NCI-H128 (cell line): Measurements from ENCODE around the gene MAP4K4.

Experiments
- DNase-seq: peaks from one replicate; lab custom pipeline; 2025; ENCODE audit not compliant: unreplicated experiment; lab: John Stamatoyannopoulos, UW

The MAP4K4 gene

DNA sequence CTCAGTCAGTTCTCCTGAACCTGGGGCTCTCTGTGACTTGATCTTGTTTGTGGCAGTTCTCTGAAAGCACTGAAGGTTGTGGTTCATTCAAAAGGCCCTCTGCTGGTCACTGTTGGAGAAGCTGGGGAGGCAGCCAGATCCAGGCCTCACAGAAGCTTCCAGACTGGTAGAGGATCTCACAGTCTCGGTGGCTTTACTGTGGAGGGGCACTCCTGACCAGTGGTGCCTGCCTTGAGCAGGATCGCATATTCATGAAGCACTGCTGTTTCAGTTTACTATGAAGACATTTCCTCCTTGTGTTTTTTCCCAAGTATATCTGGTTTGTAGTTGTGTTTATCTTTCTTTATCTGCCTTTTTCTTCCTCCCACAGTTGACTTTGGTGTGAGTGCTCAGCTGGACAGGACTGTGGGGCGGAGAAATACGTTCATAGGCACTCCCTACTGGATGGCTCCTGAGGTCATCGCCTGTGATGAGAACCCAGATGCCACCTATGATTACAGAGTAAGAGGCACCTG, 133.9 kb downstream of the MAP4K4 start:
- DNase-seq = no peak

GRCh38 chr2:101832114-101832513, 134.6 kb downstream of the MAP4K4 start:
- no peak for DNase-seq

- DNase-seq = no peak
Measured at GRCh38 chr2:101833890-101834523, 136.5 kb downstream of the MAP4K4 start.

DNA sequence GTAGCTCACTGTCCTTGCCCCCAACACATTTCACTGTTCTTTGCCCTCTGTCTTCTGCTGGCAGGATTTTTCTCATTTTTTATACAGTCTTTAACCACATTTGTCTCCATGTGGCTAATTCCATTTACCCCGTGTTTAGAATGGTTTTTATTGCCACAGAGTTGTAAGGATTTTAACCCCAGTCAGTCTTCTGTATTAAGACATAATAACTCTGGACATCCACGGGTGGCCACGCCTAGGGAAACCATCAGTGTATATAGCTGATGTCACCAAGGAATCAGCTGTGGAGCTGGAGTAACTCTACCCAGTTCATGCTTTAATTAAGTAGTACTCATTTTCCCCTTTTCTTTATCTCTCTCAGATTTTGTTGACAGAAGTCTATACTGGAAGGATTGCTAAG, 139.8 kb downstream of the MAP4K4 start:
- DNase-seq = no peak

- no peak for DNase-seq
Measured at GRCh38 chr2:101841679-101842327, 144.3 kb downstream of the MAP4K4 start.

DNA sequence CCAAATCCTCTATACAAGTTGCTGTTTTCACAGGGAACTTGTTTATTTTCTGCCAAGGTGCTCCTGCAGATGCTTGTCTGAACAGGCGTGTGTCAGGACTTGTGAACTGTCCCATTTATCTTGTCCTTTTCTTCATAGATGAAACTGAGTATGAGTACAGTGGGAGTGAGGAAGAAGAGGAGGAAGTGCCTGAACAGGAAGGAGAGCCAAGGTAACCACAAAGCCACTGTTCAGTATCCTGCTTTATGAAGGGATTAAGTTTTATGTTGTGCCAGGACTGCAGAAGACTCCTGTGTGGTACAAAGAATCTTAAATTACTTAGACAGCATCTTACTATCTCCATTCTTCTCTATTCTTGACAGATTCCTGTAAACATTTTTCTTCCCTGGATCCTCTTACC, 145.0 kb downstream of the MAP4K4 start:
- DNase-seq = no peak

GRCh38 chr2:101843048-101843447, 145.5 kb downstream of the MAP4K4 start:
- DNase-seq = no peak

- DNase-seq = no peak
Measured at GRCh38 chr2:101843471-101843870, 146.0 kb downstream of the MAP4K4 start.

DNA sequence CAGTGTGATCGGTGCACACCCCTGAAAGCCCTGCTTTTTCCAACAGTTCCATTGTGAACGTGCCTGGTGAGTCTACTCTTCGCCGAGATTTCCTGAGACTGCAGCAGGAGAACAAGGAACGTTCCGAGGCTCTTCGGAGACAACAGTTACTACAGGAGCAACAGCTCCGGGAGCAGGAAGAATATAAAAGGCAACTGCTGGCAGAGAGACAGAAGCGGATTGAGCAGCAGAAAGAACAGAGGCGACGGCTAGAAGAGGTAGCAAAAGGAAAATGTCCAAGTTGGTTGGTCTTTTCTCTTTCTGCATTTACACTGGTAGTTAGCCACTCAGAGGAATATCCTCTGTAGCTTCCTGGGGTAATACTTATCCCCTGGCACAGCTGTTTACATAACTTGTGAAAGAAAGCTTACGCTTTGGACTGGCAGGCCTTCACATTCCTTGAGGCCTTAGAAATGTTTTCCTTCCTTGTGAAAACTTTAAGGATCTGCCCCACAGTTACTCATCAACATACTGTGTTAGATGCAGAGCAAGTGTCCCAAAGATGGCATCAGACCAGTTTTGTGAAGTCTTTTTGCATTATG, 146.6 kb downstream of the MAP4K4 start:
- DNase-seq = no peak

- no peak for DNase-seq
Measured at GRCh38 chr2:101846973-101847372, 149.5 kb downstream of the MAP4K4 start.

DNA sequence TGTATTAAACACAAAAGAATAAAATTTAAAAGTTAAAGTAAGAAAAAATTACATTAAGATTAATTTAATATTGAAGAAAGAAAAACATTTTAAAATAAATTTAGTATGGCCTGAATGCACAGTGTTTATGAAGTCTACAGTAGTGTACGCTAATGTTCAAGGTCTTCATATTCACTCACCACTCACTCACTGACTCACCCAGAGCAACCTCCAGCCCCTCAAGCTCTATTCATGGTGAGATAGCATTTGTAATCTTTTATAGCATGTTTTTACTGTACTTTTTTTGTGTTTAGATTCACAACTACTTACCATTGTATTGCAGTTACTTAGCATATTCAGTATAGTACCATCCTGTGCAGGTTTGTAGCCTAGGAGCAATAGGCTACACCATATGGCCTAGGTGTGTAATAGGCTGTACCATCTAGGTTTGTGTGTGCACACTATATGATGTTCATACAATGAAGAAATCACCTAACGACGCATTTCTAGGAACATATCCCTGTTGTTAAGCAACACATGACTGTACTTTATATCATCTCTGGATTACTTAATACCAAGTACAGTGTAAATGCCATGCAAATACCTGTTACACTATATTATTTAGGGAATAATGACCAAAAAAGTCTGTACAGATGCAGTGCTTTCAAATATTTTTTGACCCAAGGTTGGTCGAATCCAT, 150.3 kb downstream of the MAP4K4 start:
- no peak for DNase-seq

DNA sequence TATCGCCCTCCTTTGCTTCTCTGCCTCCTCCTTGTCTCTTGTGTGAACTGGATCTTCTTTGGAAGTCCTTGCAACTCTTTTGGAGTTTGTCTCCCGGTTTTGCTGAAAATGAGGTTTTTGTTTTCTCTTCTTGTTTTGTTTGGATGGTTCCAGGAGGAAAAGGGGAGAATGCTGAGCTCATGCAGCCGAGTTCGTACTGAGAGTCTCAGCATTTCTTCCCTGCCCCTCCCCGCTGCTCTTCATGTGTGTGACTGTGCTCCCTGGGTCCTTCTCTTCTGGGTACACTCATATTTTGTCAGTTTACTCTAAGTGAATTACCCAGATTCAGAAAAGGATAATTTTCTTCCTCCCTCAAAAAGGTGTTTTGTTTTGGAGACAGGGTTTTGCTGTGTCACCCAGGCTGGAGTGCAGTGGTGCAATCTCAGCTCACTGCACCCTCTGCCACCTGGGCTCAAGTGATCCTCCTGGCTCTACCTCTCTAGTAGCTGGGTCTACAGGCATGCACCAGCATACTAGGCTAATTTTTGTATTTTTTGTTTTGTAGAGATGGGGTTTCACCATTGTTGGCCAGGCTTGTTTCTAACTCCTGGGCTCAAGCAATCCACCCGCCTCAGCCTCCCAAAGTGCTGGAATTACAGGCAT, 151.4 kb downstream of the MAP4K4 start:
- DNase-seq = no peak

DNA sequence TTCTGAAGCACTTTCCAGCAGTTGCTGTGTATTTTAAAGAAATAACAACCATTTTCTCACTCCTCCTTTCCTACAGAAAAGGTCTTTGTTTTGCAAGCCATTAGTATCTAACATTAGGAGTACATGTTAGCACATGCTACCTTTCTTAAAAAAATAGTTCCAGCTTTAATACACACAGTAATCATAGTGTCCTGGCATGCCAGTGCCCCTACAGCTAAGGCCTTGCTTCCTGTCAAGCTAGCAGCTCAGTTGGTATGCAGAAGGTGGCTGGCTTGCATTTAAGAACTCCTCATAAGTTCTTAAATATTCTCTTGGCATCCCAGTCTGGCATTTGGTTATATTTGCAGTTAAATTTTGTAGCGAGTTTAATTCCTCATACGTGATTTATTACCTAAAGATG, 152.9 kb downstream of the MAP4K4 start:
- DNase-seq = no peak

GRCh38 chr2:101850991-101851390, 153.5 kb downstream of the MAP4K4 start:
- no peak for DNase-seq

- no peak for DNase-seq
Measured at GRCh38 chr2:101852824-101853223, 155.3 kb downstream of the MAP4K4 start.

DNA sequence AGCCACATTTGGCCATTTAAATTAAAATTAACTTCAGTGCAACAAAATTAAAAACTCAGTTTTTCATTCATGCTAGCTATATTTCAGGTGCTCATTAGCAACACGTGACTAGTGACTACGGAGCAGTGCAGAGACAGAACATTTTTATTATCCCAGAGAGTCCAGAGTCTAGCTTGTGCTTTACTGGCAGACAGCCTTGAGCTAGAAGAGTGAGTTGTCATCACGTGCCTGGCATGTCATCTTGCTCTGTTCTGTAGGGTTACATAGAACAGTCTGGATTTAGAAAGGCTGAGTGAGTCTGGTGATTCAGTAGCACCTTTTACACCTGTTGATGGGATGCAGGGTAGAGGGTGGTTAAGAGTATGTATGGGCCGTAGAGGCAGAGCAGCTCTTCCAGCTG, 157.4 kb downstream of the MAP4K4 start:
- DNase-seq = no peak

GRCh38 chr2:101855776-101856175, 158.3 kb downstream of the MAP4K4 start:
- DNase-seq = no peak

DNA sequence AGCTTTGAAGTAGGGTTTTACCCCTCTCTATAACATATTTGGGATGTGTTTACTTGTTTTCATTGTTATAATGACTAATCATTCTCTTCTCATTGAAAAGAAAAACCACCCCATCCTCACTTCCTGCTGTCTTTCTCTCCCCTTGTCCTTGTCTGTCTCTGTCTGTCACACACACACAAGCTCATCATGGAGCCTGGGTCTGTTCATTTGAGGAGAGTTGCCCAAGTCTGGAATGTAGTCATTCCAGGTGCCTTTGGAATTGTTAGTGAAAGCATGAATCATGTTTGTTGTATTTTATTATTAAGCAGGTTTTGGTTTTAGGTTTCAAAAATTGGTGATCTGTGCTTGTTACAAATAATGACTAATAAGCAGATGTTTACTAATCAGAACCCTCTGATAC, 160.7 kb downstream of the MAP4K4 start:
- no peak for DNase-seq

GRCh38 chr2:101858910-101859309, 161.4 kb downstream of the MAP4K4 start:
- no peak for DNase-seq

- no peak for DNase-seq
Measured at GRCh38 chr2:101859604-101860003, 162.1 kb downstream of the MAP4K4 start.

GRCh38 chr2:101860157-101860556, 162.7 kb downstream of the MAP4K4 start:
- DNase-seq = no peak
